DOHH2 (cell line): ENCODE results near the gene PSMD11.

Experiments used
- H3F3A ChIP-seq: fragments of 200-600 bp; sonication (generic), shearing (Covaris generic); 2 replicates; pipeline ENCODE4 v1.6.0; 2016; ENCODE audit warnings: antibody characterized with exemption, mild to moderate bottlenecking; ENCODE audit not compliant: control insufficient read depth, insufficient read depth
- H3K27ac ChIP-seq: fragments of 200-600 bp; sonication (generic); 2 replicates; pipeline ENCODE4 v1.5.1; 2014; ENCODE audit warnings: low read depth, mild to moderate bottlenecking, low read length, moderate library complexity
- H3K27me3 ChIP-seq: fragments of 200-600 bp; sonication (generic); 2 replicates; pipeline ENCODE4 v1.6.1; 2014; ENCODE audit warnings: mild to moderate bottlenecking, low read length, mixed read lengths; ENCODE audit not compliant: control insufficient read depth
- H3K36me3 ChIP-seq: fragments of 200-600 bp; sonication (generic); 2 replicates; pipeline ENCODE4 v1.6.1; 2014; ENCODE audit warnings: mild to moderate bottlenecking, low read length, moderate library complexity, mixed read lengths; ENCODE audit not compliant: control insufficient read depth
- H3K4me1 ChIP-seq: fragments of 200-600 bp; sonication (generic); 2 replicates; pipeline ENCODE4 v1.6.1; 2014; ENCODE audit warnings: mild to moderate bottlenecking, low read length, mixed read lengths; ENCODE audit not compliant: control insufficient read depth
- H3K4me2 ChIP-seq: fragments of 200-600 bp; sonication (generic); 2 replicates; pipeline ENCODE4 v1.6.0; 2014; ENCODE audit warnings: mild to moderate bottlenecking, low read length, moderate library complexity
- H3K4me3 ChIP-seq: fragments of 200-600 bp; sonication (generic); 2 replicates; pipeline ENCODE4 v1.5.1; 2014; ENCODE audit warnings: mild to moderate bottlenecking, low read length, mixed read lengths
- H3K79me2 ChIP-seq: fragments of 200-600 bp; sonication (generic); 2 replicates; pipeline ENCODE4 v1.6.1; 2014; ENCODE audit warnings: mild to moderate bottlenecking, low read length, mixed read lengths; ENCODE audit not compliant: control insufficient read depth
- H3K9me2 ChIP-seq: fragments of 200-600 bp; sonication (generic); replicated peaks from 2 replicates; pipeline ENCODE4 v1.6.1; 2014; ENCODE audit warnings: mild to moderate bottlenecking, low read length, mixed read lengths; ENCODE audit not compliant: control insufficient read depth
- H3K9me3 ChIP-seq: fragments of 200-600 bp; sonication (generic); 2 replicates; pipeline ENCODE4 v1.6.1; 2014; ENCODE audit warnings: antibody characterized with exemption, low read length, mixed read lengths; ENCODE audit not compliant: control insufficient read depth, insufficient read depth
- H4K20me1 ChIP-seq: fragments of 200-600 bp; sonication (generic); 2 replicates; pipeline ENCODE4 v1.6.0; 2014; ENCODE audit warnings: low read depth, mild to moderate bottlenecking, antibody characterized with exemption, low read length, moderate library complexity; ENCODE audit not compliant: control insufficient read depth, insufficient read depth
- EZH2phosphoT487 ChIP-seq: fragments of 200-600 bp; sonication (generic); IDR thresholded peaks from 2 replicates; pipeline ENCODE4 v1.6.1; 2017; ENCODE audit warnings: borderline replicate concordance, mild to moderate bottlenecking, antibody characterized with exemption, low read length, moderate library complexity, mixed read lengths
- TF ChIP-seq, protein P1 (sequence below): fragments of 200-600 bp; sonication (generic); IDR thresholded peaks from one replicate; pipeline ENCODE4 v1.5.1; 2014; ENCODE audit warnings: antibody characterized with exemption, mild to moderate bottlenecking, low read depth, low read length; ENCODE audit not compliant: poor library complexity, severe bottlenecking

Gene PSMD11

DNA sequence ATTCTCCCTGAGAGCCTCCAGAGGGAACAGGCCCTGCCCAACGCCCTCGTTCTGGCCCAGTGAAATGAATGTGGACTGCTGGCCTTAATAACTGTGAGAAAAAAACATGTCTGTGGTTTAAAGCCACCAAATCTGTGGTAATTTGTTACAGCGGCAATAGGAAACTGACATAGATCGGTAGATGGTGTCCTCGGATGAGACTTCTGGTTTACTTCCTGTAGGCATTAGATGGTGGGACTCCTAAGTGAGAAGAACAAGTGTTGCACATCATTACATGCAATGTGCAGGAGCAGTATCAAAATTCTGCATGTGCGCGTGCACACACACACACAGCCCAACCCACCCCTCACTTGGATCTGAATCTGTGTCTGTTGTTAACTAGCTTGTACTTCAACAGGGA is 84.5 kb downstream of the PSMD11 start:
- Histone ChIP-seq H3K27me3 (peaks cover 70% of the 10 kb centered on the region), H3K9me2 (no peaks in the 10 kb centered on the region), H3K27ac (no peak overlapping the region), H3K9me3 (no peaks in the 10 kb centered on the region), H3K4me1 (peaks cover 16% of the 10 kb centered on the region), H4K20me1 (0 out of 2 replicates have a peak, but pooled peaks cover 5% of the 10 kb centered on the region), H3K4me3 (no peak overlapping the region), H3F3A (peaks cover 6% of the 10 kb centered on the region), H3K36me3 (no peaks in the 10 kb centered on the region), H3K4me2 (no peak overlapping the region), H3K79me2 (no peaks in the 10 kb centered on the region)
- TF ChIP-seq EZH2phosphoT487: no peak
- TF ChIP-seq, protein P1, sequence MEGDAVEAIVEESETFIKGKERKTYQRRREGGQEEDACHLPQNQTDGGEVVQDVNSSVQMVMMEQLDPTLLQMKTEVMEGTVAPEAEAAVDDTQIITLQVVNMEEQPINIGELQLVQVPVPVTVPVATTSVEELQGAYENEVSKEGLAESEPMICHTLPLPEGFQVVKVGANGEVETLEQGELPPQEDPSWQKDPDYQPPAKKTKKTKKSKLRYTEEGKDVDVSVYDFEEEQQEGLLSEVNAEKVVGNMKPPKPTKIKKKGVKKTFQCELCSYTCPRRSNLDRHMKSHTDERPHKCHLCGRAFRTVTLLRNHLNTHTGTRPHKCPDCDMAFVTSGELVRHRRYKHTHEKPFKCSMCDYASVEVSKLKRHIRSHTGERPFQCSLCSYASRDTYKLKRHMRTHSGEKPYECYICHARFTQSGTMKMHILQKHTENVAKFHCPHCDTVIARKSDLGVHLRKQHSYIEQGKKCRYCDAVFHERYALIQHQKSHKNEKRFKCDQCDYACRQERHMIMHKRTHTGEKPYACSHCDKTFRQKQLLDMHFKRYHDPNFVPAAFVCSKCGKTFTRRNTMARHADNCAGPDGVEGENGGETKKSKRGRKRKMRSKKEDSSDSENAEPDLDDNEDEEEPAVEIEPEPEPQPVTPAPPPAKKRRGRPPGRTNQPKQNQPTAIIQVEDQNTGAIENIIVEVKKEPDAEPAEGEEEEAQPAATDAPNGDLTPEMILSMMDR: no peak

DNA sequence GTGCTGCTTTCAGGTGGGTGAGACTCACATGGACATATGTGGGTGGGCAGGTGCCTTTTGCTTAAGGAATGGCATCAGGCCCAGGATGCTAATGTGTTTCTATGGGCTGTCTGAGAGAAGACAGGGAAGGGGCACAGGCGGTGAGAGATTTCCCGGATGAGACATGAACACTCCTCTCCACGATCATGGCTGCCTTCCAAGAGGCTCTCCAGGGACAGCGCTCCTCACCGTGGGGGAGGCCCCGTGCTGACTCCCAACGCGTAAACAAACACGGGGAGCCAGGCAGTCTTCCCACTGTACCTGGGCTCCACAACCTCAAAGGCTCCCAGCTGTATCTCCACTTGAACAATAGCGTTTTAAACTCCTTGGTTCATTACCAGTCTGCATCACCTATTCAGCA is 85.3 kb downstream of the PSMD11 start:
- no peak overlapping the region for H3K27ac ChIP-seq
- no peaks in the 10 kb centered on the region for H3K9me3 ChIP-seq
- H3K79me2 ChIP-seq: no peaks in the 10 kb centered on the region
- H3F3A ChIP-seq: no peaks in the 10 kb centered on the region
- H3K27me3 ChIP-seq: peaks cover 70% of the 10 kb centered on the region
- H3K4me2 ChIP-seq: no peak overlapping the region
- no peak for TF ChIP-seq EZH2phosphoT487
- TF ChIP-seq, protein P1: no peak
- no peaks in the 10 kb centered on the region for H3K36me3 ChIP-seq
- peaks cover 8% of the 10 kb centered on the region for H3K4me1 ChIP-seq
- H3K4me3 ChIP-seq: no peak overlapping the region
- no peaks in the 10 kb centered on the region for H3K9me2 ChIP-seq
- H4K20me1 ChIP-seq: 0 out of 2 replicates have a peak, but pooled peaks cover 5% of the 10 kb centered on the region
